NCI-H1105 treated with DMSO at 0.1 percent for 48 hours (cell line): Measurements from ENCODE around the gene ZNF480.
"Not testable (repeated sequence)": the region's sequence is repeated elsewhere in the genome, so short reads cannot be mapped to it uniquely, and the experiment has no call there.

ENCODE experiments used
- DNase-seq: peaks from one replicate; lab custom pipeline; 2025; lab: John Stamatoyannopoulos, UW

The ZNF480 gene

GRCh38 chr19:52296773-52297600 is at the start of gene ZNF480:
Gene ZNF480, plus strand, starts transcription at chr19:52297169. Its CDS starts 3,244 bp downstream, at chr19:52300413.
- DNase-seq: peak; percentile 90

GRCh38 chr19:52248241-52248640 is 48.7 kb upstream of the ZNF480 start:
- peak; percentile 19 for DNase-seq

- no peak for DNase-seq
Observed at GRCh38 chr19:52258426-52258825, 38.5 kb upstream of the ZNF480 start.

- DNase-seq: not testable (repeated sequence)
Observed at GRCh38 chr19:52265556-52265955, 31.4 kb upstream of the ZNF480 start.

- peak; percentile 97 for DNase-seq
Observed at GRCh38 chr19:52269338-52270261, 27.4 kb upstream of the ZNF480 start, which contains the start of gene ZNF766. Gene ZNF766, plus strand, starts transcription at chr19:52269587. Its CDS starts 27 bp downstream, at chr19:52269614.

- DNase-seq: no peak
Observed at GRCh38 chr19:52270266-52270885, 26.6 kb upstream of the ZNF480 start.

- no peak for DNase-seq
Observed at GRCh38 chr19:52273301-52273700, 23.7 kb upstream of the ZNF480 start.

- no peak for DNase-seq
Observed at GRCh38 chr19:52274191-52274590, 22.8 kb upstream of the ZNF480 start.

GRCh38 chr19:52275988-52276387 is 21.0 kb upstream of the ZNF480 start:
- no peak for DNase-seq

GRCh38 chr19:52277471-52277870 is 19.5 kb upstream of the ZNF480 start:
- DNase-seq: no peak

GRCh38 chr19:52286256-52286655 is 10.7 kb upstream of the ZNF480 start:
- DNase-seq: no peak

- no peak for DNase-seq
Observed at GRCh38 chr19:52291781-52292180, 5.2 kb upstream of the ZNF480 start.

GRCh38 chr19:52292946-52293345 is 4.0 kb upstream of the ZNF480 start:
- DNase-seq: not testable (repeated sequence)

- DNase-seq: no peak
Observed at GRCh38 chr19:52296400-52296772, 583 bp upstream of the ZNF480 start.

- DNase-seq: no peak
Observed at GRCh38 chr19:52297601-52298364, 814 bp downstream of the ZNF480 start.

- DNase-seq: no peak
Observed at GRCh38 chr19:52307275-52307674, 10.3 kb downstream of the ZNF480 start.

GRCh38 chr19:52322429-52322828 is 25.5 kb downstream of the ZNF480 start:
- no peak for DNase-seq

GRCh38 chr19:52331757-52332156 is 34.8 kb downstream of the ZNF480 start:
- no peak for DNase-seq

- no peak for DNase-seq
Observed at GRCh38 chr19:52335768-52336116, 38.8 kb downstream of the ZNF480 start.

GRCh38 chr19:52336117-52336790 is 39.3 kb downstream of the ZNF480 start, which contains the start of gene ZNF610:
Gene ZNF610, plus strand, starts transcription at chr19:52336243. Its CDS starts 12,930 bp downstream, at chr19:52349173.
- DNase-seq: peak; percentile 61
